HepG2 (cell line): ENCODE measurements around the gene OSBPL3. TPM values are rescaled to one million over a fixed set of nuclear protein-coding genes. Genes with fewer than 3 reads are reported as not detected.
A peak's percentile ranks its signal among the peaks of the same experiment; 100 is the strongest.

ENCODE experiments used
- ATAC-seq: fragments of 200-7000 bp; cut with Tn5 transposase; 3 replicates; pipeline ENCODE4 v1.9.1; 2020; ENCODE audit warnings: mild to moderate bottlenecking, moderate library complexity
- BruUV-seq: library from RNA; stranded (reverse); fragments of 400-500 nt; replicated peaks from 2 replicates; lab custom pipeline; 2021; lab: Mats Ljungman, UMichigan
- CTCF ChIA-PET: fragments of 300-600 bp; formaldehyde crosslinking; extraction: SDS; loops from one replicate; lab custom pipeline; 2021; ENCODE audit warnings: low total read pairs, inconsistent platforms, low intra/inter-chr PET ratio; lab: Yijun Ruan, JAX
- POLR2A ChIA-PET: fragments of 350-600 bp; sonication (Branson Sonifier 250); formaldehyde crosslinking; loops from one replicate; lab custom pipeline; 2020; ENCODE audit warnings: antibody characterized with exemption, inconsistent platforms; lab: Yijun Ruan, JAX
- DNase-seq: peaks from one replicate; pipeline ENCODE4 v3.0.0-alpha.2; 2015; ENCODE audit warnings: low spot score
- FAIRE-seq: peaks from 3 replicates; lab custom pipeline; 2011; peaks lifted over from hg19 to GRCh38; lab: Jason Lieb, UNC
- H2AFZ ChIP-seq: one replicate; pipeline ENCODE4 v1.6.1; 2011; ENCODE audit warnings: low read length, inconsistent platforms
- H3K27ac ChIP-seq: fragments of 300-600 bp; 3 replicates; pipeline ENCODE4 v1.8.0; 2011; ENCODE audit warnings: mixed run types, mild to moderate bottlenecking, mixed read lengths, low read length, inconsistent platforms; ENCODE audit not compliant: insufficient read depth; ENCODE audit errors: extremely low read length
- H3K27me3 ChIP-seq, 2 experiments: fragments of 200-600 bp in 1 of 2; 2 replicates in 1 of 2; 3 replicates in 1 of 2; pipeline versions ENCODE4 v1.6.0 to v1.8.0; 2011; ENCODE audit warnings: low read length in 2 of 2, mild to moderate bottlenecking in 2 of 2, moderate library complexity in 2 of 2, inconsistent platforms in 1 of 2; ENCODE audit not compliant: insufficient read depth in 2 of 2, control insufficient read depth in 1 of 2
- H3K36me3 ChIP-seq, 2 experiments: fragments of 200-600 bp in 1 of 2; replicated peaks in 1 of 2; 2 replicates in 1 of 2; 3 replicates in 1 of 2; pipeline versions ENCODE4 v1.5.1 to v1.8.0; 2011; ENCODE audit warnings: low read length in 2 of 2, inconsistent platforms in 1 of 2; ENCODE audit not compliant: insufficient read depth in 2 of 2, control insufficient read depth in 1 of 2
- H3K4me1 ChIP-seq: 2 replicates; pipeline ENCODE4 v1.5.1; 2012; ENCODE audit warnings: low read length, inconsistent platforms; ENCODE audit not compliant: insufficient read depth
- H3K4me2 ChIP-seq: 2 replicates; pipeline ENCODE4 v1.6.0; 2011; ENCODE audit warnings: low read depth, low read length, inconsistent platforms
- H3K4me3 ChIP-seq, 3 experiments: fragments of 200-600 bp in 1 of 3; sonication (generic), shearing (Covaris generic) in 1 of 3; replicated peaks in 1 of 3; 2 replicates each; pipeline ENCODE4 v1.5.1; 2011 to 2016; ENCODE audit warnings: low read length in 3 of 3, inconsistent platforms in 2 of 3, low read depth in 2 of 3, mild to moderate bottlenecking in 2 of 3, control low read depth in 1 of 3, mixed read lengths in 1 of 3; ENCODE audit not compliant: insufficient read depth in 1 of 3
- H3K79me2 ChIP-seq: one replicate; pipeline ENCODE4 v1.6.1; 2011; ENCODE audit warnings: low read length, inconsistent platforms; ENCODE audit not compliant: insufficient read depth
- H3K9ac ChIP-seq: 2 replicates; pipeline ENCODE4 v1.6.0; 2011; ENCODE audit warnings: mild to moderate bottlenecking, low read depth, low read length, inconsistent platforms; ENCODE audit not compliant: insufficient read depth
- H3K9me3 ChIP-seq: 2 replicates; pipeline ENCODE4 v1.5.1; 2012; ENCODE audit warnings: mild to moderate bottlenecking, low read length
- H4K20me1 ChIP-seq: 2 replicates; pipeline ENCODE4 v1.6.0; 2011; ENCODE audit warnings: inconsistent platforms, mild to moderate bottlenecking, low read length, moderate library complexity; ENCODE audit not compliant: insufficient read depth
- AHDC1 ChIP-seq: sonication (generic); formaldehyde crosslinking; IDR thresholded peaks from 2 replicates; pipeline ENCODE4 v1.5.1; 2020; ENCODE audit warnings: mild to moderate bottlenecking, missing genetic modification reagents, borderline replicate concordance
- DMAP1 ChIP-seq: IDR thresholded peaks from 2 replicates; pipeline ENCODE4 v1.6.1; 2016
- ISL2 ChIP-seq: sonication (generic); formaldehyde crosslinking; IDR thresholded peaks from 2 replicates; pipeline ENCODE4 v1.5.0; 2020; ENCODE audit warnings: missing genetic modification reagents
- LCORL ChIP-seq, 2 experiments: fragments of 450-650 bp in 1 of 2; sonication (generic) in 1 of 2; formaldehyde crosslinking in 1 of 2; IDR thresholded peaks; 2 replicates each; pipeline versions ENCODE4 v1.5.0 to v1.6.1; 2017 to 2020; ENCODE audit warnings: antibody characterized with exemption in 1 of 2, missing genetic modification reagents in 1 of 2
- MIER3 ChIP-seq: IDR thresholded peaks from 2 replicates; pipeline ENCODE4 v1.6.1; 2016; ENCODE audit warnings: missing compliant biosample characterization, borderline replicate concordance
- NCOA2 ChIP-seq: sonication (generic); formaldehyde crosslinking; IDR thresholded peaks from 2 replicates; pipeline ENCODE4 v1.8.0; 2022; ENCODE audit warnings: inconsistent platforms
- NR0B2 ChIP-seq: sonication (generic); formaldehyde crosslinking; IDR thresholded peaks from 2 replicates; pipeline ENCODE4 v1.4.0; 2020; ENCODE audit warnings: mild to moderate bottlenecking, missing genetic modification reagents
- SOX5 ChIP-seq: IDR thresholded peaks from 2 replicates; pipeline ENCODE4 v1.6.1; 2016; ENCODE audit warnings: borderline replicate concordance
- SP1 ChIP-seq, 2 experiments: fragments of 450-650 bp in 1 of 2; sonication (generic) in 1 of 2; formaldehyde crosslinking in 1 of 2; IDR thresholded peaks; 2 replicates each; pipeline versions ENCODE4 v1.4.0 to v1.6.1; 2016 to 2020; ENCODE audit warnings: missing genetic modification reagents in 1 of 2
- SP5 ChIP-seq: IDR thresholded peaks from 2 replicates; pipeline ENCODE4 v1.6.1; 2016; ENCODE audit warnings: low read depth, borderline replicate concordance
- THRA ChIP-seq: sonication (generic); formaldehyde crosslinking; IDR thresholded peaks from 2 replicates; pipeline ENCODE4 v1.4.0; 2020; ENCODE audit warnings: missing genetic modification reagents, borderline replicate concordance
- ZNF205 ChIP-seq: IDR thresholded peaks from 2 replicates; pipeline ENCODE4 v1.6.1; 2018; ENCODE audit warnings: missing biosample characterization, missing genetic modification reagents
- ZNF563 ChIP-seq: sonication (generic); formaldehyde crosslinking; IDR thresholded peaks from 2 replicates; pipeline ENCODE4 v1.8.0; 2022; ENCODE audit warnings: mild to moderate bottlenecking, moderate library complexity, missing genetic modification reagents
- ZNF580 ChIP-seq: IDR thresholded peaks from 2 replicates; pipeline ENCODE4 v1.6.1; 2016; ENCODE audit warnings: low read depth, borderline replicate concordance
- ZNF790 ChIP-seq: sonication (generic); formaldehyde crosslinking; IDR thresholded peaks from 2 replicates; pipeline ENCODE4 v1.8.0; 2022; ENCODE audit warnings: missing genetic modification reagents, mild to moderate bottlenecking, borderline replicate concordance
- WGBS: methylation state at CpG from one replicate; pipeline ENCODE4 v1.1.6; 2017; ENCODE audit warnings: low lambda C conversion rate; 5-methylcytosine and 5-hydroxymethylcytosine counted together
- in situ Hi-C: cut with HindIII; loops from 2 replicates; pipeline ENCODE4 v1.10.0; 2017; ENCODE audit warnings: low pct_unique_long_range_greater_than_20kb; ENCODE audit not compliant: extremely low pct_ligation_motif_present
- intact Hi-C: fragments of 100-400 bp; cut with micrococcal nuclease; formaldehyde crosslinking; loops from one replicate; pipeline ENCODE4 v1.10.0; 2022; ENCODE audit not compliant: unreplicated experiment
- polyA plus RNA-seq, 8 experiments: library from polyadenylated mRNA; depleted of rRNA in 3 of 8; stranded (reverse) in 7 of 8; unstranded in 1 of 8; fragments of >200 nt; fragmentation: Illumina TruSeq in 4 of 8; extraction: Trizol in 4 of 8; gene quantifications; 2 replicates each; pipeline versions ENCODE4 v1.2.1 to v1.2.3, GENCODE V29; 2011 to 2016; ENCODE audit warnings: low read depth in 4 of 8, missing spikeins in 1 of 8, mixed read lengths in 1 of 8; ENCODE audit not compliant: insufficient read depth in 1 of 8
- total RNA-seq, 5 experiments: library from RNA; depleted of rRNA; stranded (reverse); fragments of >200 nt; fragmentation: Illumina TruSeq; extraction: Trizol; gene quantifications; 2 replicates each; pipeline ENCODE4 v1.2.3, GENCODE V29; 2016; ENCODE audit warnings: low read depth in 1 of 5

OSBPL3 gene
- total and polyA plus RNA-seq, 2 of the 13 experiments (the other 11 are each of a cell fraction or from before 2014, with no cell fraction given), result 8.8 to 28.9 TPM

GRCh38 chr7:24825931-24826661 is 153.9 kb downstream of the OSBPL3 start:
- 7% methylated on average over 6 of the region's 6 CpGs for WGBS
- ChIA-PET POLR2A (interaction anchor here (1.1 to 3.2 kb wide), 4 partner anchors 17 to 299 kb away, joined by 3 to 14 read pairs (median 4); partner anchors contain the start of gene CYCS), CTCF (no interaction called here)
- H3K4me1 ChIP-seq, result peaks cover 40% of the 10 kb centered on the region
- peak overlapping the region; percentile 64 for H3K4me2 ChIP-seq
- no peak overlapping the region for H2AFZ ChIP-seq
- H3K4me3 ChIP-seq, result peak overlapping the region in 1 of 3 experiments; percentile 36; a peak in 3 of 6 replicates
- TSS peak; percentile 66 for BruUV-seq
- H4K20me1 ChIP-seq, result no peaks in the 10 kb centered on the region
- intact Hi-C loops, result loop anchor here (2.0 kb wide), 1 partner anchor 17 kb away; no protein-coding TSS in a partner anchor
- DNase-seq (peak; percentile 99), FAIRE-seq (peak; percentile 100), ATAC-seq (peak; percentile 100)
- no peaks in the 10 kb centered on the region for H3K27me3 ChIP-seq
- H3K27ac ChIP-seq, result peak overlapping the region; percentile 75
- H3K9ac ChIP-seq, result peak overlapping the region; percentile 36
- H3K9me3 ChIP-seq, result no peaks in the 10 kb centered on the region
- H3K36me3 ChIP-seq, result peaks cover 0 to 18% of the 10 kb centered on the region in 2 experiments; a peak in 2 of 5 replicates
- H3K79me2 ChIP-seq, result peaks cover 2% of the 10 kb centered on the region
- in situ Hi-C loops, result no loop called here
- peak; percentile 61; the same call in 1 of the 2 replicates for TF ChIP-seq AHDC1 (CRISPR knock-in tag)
- TF ChIP-seq SP1 (IDR thresholded peaks at IDR 0.05), result no peak
- 0 out of 2 replicates have a peak, but pooled peaks have one; percentile 11 for TF ChIP-seq SP1 (CRISPR knock-in tag; IDR thresholded peaks at IDR 0.05)
- peak; percentile 57; the same call in 1 of the 2 replicates for TF ChIP-seq DMAP1 (CRISPR knock-in tag)
- TF ChIP-seq ZNF563 (CRISPR knock-in tag), result no peak
- TF ChIP-seq SP5 (CRISPR knock-in tag), result peak; percentile 88
- TF ChIP-seq ISL2, result 0 out of 2 replicates have a peak, but pooled peaks have one; percentile 57
- TF ChIP-seq THRA (CRISPR knock-in tag), result peak; percentile 49; the same call in 1 of the 2 replicates
- TF ChIP-seq MIER3 (CRISPR knock-in tag), result peak; percentile 71; the same call in 1 of the 2 replicates
- TF ChIP-seq ZNF580, result 0 out of 2 replicates have a peak, but pooled peaks have one; percentile 41
- TF ChIP-seq SOX5 (CRISPR knock-in tag), result peak; percentile 76; the same call in 1 of the 2 replicates
- 0 out of 2 replicates have a peak, but pooled peaks have one; percentile 24 for TF ChIP-seq ZNF205 (CRISPR knock-in tag)
- TF ChIP-seq NCOA2, result peak; percentile 68
- TF ChIP-seq LCORL (IDR thresholded peaks at IDR 0.05), result peak; percentile 39; the same call in 1 of the 2 replicates
- TF ChIP-seq LCORL (CRISPR knock-in tag; IDR thresholded peaks at IDR 0.05), result peak; percentile 84; the same call in 1 of the 2 replicates
- no peak for TF ChIP-seq NR0B2 (CRISPR knock-in tag)
- TF ChIP-seq ZNF790 (CRISPR knock-in tag), result no peak
